ENCODE measurements around the gene C19orf44. TPM values are rescaled to one million over a fixed set of nuclear protein-coding genes. Genes with fewer than 3 reads are reported as not detected.

C19orf44 gene
- total and polyA plus RNA-seq, 2 experiments from 2014 or later: 2.5 to 5.9 TPM

- Histone ChIP-seq H3K4me3 (no peak overlapping the region), H3K79me2 (replicated peaks; ENCODE audit: insufficient read depth) (peaks cover 100% of the 10 kb centered on the region), H4K20me1 (replicated peaks; ENCODE audit: insufficient read depth) (peaks cover 55% of the 10 kb centered on the region), H3K27me3 (ENCODE audit: insufficient read depth) (no peaks in the 10 kb centered on the region), H3K4me1 (ENCODE audit: insufficient read depth) (peaks cover 35% of the 10 kb centered on the region), H2AFZ (no peak overlapping the region), H3K4me2 (no peak overlapping the region), H3K9me2 (ENCODE audit: insufficient read depth) (no peaks in the 10 kb centered on the region), H3F3A (replicated peaks; ENCODE audit: low read depth) (no peaks in the 10 kb centered on the region; the same call in 1 of the 2 replicates), H3K36me3 (ENCODE audit: insufficient read depth) (no peaks in the 10 kb centered on the region), H3K27ac (ENCODE audit: low read depth) (no peak overlapping the region)
- Mint-ChIP-seq H3K4me1 (peaks cover 46% of the 10 kb centered on the region), H3K9me3 (no peaks in the 10 kb centered on the region), H3K27ac (no peak overlapping the region), H3K36me3 (ENCODE audit: low read depth) (peaks cover 7% of the 10 kb centered on the region; the same call in 1 of the 3 replicates), H3K27me3 (ENCODE audit: insufficient read depth, low read depth, poor library complexity) (peaks cover 17% of the 10 kb centered on the region), H3K4me3 (no peak overlapping the region)
- DNase-seq (ENCODE audit: low spot score) (no peak), ATAC-seq (no peak)
- TF ChIP-seq EZH2 (IDR thresholded peaks at IDR 0.05; ENCODE audit: low read depth, unreplicated experiment) (no peak), ZNF331 (CRISPR knock-in tag; IDR thresholded peaks at IDR 0.05; ENCODE audit: low read depth) (no peak), EZH2phosphoT487 (IDR thresholded peaks at IDR 0.05; ENCODE audit: unreplicated experiment) (no peak), STAT1 (IDR thresholded peaks at IDR 0.05; ENCODE audit: unreplicated experiment) (no peak), ZNF462 (CRISPR knock-in tag; IDR thresholded peaks at IDR 0.05) (no peak), CREB1 (CRISPR knock-in tag; IDR thresholded peaks at IDR 0.05; ENCODE audit: low read depth) (no peak), POLR2AphosphoS5 (IDR thresholded peaks at IDR 0.05; ENCODE audit: low read depth) (no peak), REST (IDR thresholded peaks at IDR 0.05; ENCODE audit: unreplicated experiment) (no peak)
- TF ChIP-seq, protein P1, sequence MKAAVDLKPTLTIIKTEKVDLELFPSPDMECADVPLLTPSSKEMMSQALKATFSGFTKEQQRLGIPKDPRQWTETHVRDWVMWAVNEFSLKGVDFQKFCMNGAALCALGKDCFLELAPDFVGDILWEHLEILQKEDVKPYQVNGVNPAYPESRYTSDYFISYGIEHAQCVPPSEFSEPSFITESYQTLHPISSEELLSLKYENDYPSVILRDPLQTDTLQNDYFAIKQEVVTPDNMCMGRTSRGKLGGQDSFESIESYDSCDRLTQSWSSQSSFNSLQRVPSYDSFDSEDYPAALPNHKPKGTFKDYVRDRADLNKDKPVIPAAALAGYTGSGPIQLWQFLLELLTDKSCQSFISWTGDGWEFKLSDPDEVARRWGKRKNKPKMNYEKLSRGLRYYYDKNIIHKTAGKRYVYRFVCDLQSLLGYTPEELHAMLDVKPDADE (IDR thresholded peaks at IDR 0.05): no peak
- TF ChIP-seq, protein P2, sequence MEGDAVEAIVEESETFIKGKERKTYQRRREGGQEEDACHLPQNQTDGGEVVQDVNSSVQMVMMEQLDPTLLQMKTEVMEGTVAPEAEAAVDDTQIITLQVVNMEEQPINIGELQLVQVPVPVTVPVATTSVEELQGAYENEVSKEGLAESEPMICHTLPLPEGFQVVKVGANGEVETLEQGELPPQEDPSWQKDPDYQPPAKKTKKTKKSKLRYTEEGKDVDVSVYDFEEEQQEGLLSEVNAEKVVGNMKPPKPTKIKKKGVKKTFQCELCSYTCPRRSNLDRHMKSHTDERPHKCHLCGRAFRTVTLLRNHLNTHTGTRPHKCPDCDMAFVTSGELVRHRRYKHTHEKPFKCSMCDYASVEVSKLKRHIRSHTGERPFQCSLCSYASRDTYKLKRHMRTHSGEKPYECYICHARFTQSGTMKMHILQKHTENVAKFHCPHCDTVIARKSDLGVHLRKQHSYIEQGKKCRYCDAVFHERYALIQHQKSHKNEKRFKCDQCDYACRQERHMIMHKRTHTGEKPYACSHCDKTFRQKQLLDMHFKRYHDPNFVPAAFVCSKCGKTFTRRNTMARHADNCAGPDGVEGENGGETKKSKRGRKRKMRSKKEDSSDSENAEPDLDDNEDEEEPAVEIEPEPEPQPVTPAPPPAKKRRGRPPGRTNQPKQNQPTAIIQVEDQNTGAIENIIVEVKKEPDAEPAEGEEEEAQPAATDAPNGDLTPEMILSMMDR (conservative IDR thresholded peaks at IDR 0.05; ENCODE audit: low read depth in 2 of 2): no peak
These were observed 36.5 kb upstream of the C19orf44 start for GRCh38 chr19:16459680-16460079.
